ENCODE measurements around the gene GABBR2.
"Not testable (repeated sequence)": the region's sequence is repeated elsewhere in the genome, so short reads cannot be mapped to it uniquely, and the experiment has no call there.

Gene GABBR2

DNA sequence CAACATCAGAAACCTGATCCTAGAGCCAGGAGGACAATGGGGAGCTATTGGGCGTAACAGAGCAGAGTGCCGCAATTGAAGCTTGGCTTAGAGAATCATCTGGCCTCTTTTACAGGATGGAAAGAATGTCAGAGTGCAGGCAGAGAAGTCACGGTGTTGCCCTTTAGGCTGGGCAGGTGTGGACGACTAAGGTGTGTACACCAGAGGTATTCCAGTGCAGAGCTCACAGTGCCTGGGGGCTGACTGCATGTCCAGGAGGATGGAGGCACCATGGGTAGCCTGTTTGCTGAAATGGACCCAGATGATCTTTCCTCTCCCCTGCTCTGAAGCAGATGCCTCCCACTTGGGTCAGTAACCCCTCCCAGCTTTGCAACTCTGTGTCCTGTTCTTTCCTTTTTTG, 404.4 kb downstream of the GABBR2 start:
- DNase-seq (ENCODE audit: low read depth in 4 of 4, low spot score in 1 of 4) = no peak

DNA sequence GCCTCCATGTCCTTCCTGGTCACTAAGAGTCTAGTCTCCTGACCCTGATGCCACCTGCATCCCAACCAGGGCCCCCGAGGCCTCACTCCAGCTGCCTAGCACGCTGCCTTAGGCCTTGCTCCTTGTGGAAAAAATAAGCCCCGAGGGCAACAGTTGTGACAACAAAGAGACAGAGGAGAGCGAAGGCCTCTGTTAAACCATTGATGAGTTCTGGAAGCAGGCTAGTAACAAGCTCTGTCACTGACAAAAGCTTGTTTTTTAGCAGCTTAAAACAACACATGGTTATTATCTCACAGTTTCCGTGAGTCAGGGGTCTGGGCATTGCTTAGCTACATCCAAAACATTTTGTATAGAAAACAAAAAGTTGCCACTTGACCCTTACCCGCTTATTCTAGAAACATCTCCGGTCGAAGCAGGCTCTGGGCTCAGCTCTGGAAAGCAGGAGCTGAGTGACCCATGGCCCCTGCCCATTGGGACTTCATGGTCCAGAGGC, 405.1 kb downstream of the GABBR2 start:
- no peak for DNase-seq (ENCODE audit: low read depth in 4 of 4, low spot score in 1 of 4)

DNA sequence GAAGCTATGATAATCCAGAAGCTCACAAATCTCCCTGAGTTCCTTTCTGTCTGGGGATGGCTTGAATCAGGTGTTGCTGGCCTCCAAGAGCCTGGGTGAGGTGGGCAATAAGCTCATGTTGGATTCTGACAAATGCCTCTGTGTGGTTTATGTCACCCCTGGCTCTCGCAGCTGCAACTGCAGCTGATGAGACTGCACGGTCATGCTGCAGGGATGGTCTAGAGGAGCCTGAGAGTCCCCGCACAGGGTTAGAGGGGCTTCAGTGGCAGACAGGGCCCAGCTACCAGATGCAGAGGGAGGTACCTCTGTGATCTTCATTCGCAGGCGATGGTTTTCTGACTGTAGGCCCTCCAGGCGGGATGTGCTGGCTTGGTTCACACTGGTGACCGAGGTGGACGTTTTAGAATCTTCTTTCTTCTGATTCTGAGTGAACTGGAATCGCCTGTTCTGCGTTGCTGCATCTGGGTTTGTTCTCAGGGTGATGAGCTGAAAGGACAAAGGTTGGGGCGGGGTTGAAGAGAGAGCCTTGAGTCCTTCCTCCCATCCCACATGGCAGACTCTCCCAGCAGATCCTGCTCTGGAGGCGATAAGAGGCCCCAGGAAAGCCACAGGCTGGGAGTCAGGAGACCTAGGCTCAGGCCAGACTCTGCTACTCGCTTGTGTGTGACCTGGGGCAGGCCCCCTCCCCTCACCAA, 405.6 kb downstream of the GABBR2 start:
- DNase-seq (ENCODE audit: low read depth in 4 of 4, low spot score in 1 of 4) = no peak

DNA sequence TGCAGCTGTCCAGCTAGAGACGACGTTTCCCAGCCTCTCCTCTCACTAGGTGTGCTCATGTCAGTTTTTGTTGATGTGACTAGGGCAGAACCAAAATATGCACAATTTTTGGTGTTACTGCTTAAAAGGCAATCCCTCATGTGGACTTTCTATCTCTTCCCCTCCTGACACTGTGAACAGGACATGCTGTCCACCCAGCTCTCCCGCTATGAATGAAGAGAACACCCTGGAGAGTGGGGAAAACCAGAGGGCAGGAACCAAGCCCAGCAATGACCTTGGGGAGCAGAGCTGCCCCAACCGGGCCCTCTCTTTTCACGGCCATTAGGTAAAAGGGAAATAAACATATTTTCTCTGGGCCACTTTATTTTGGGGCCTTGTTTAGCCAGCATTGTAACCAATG, 406.6 kb downstream of the GABBR2 start:
- no peak for DNase-seq (ENCODE audit: low read depth in 4 of 4, low spot score in 1 of 4)

DNA sequence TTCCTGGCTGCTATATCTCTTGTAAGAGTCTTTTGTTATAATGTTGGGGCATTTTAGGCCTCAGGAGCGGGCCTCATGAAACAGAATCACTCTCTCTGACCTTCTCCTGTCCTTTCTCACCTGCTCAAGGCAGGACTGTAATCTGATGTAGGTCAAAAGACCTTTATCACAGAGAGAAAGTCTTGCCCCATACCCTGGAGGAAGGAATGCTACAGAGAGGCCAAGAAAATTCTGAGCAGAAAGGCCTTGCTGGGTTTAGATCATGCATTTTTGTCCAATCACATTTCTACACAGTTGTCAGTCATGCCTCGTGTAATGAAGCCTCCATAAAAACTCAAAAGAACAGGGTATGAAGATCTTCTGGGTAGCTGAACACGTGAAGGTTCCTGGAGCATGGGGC, 408.1 kb downstream of the GABBR2 start:
- no peak for DNase-seq (ENCODE audit: low read depth in 4 of 4, low spot score in 1 of 4)

DNA sequence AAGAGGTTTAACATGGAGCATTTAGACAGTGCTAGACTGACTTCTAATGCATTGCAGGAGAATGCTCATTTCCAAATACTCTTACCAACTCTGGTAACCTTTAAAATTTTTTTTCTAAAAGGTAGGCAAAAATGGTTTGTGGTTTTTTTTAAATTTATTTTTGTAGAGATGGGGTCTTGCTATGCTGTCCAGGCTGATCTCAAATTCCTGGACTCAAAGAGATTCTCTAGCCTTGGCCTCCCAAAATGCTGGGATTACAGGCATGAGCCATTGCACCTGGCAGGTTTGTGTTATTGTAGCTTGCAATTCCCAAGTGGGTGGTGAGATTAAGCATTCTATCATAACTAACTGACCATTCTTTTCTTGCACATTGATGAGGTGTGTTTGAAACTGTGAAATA, 410.3 kb downstream of the GABBR2 start:
- DNase-seq (ENCODE audit: low read depth in 4 of 4, low spot score in 1 of 4) = no peak

DNA sequence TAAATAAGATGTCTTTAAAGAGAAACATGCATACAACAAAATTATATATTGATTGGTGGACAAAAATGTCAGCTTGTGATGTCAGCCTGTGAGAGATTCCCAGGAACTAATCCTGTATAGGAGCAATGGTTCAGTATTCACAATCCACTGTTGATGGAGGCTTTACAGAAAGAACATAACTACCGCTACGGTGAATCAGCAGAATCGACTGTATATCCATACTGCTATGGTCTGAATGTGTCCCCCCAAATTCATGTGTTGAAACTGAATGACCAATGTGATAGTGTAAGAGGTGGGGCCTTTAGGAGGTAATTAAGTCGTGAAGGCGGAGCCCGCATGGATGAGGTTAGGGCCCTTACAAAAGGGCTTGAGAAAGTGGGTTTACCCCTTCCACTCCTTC, 412.9 kb downstream of the GABBR2 start:
- no peak for DNase-seq (ENCODE audit: low read depth in 4 of 4, low spot score in 1 of 4)

DNA sequence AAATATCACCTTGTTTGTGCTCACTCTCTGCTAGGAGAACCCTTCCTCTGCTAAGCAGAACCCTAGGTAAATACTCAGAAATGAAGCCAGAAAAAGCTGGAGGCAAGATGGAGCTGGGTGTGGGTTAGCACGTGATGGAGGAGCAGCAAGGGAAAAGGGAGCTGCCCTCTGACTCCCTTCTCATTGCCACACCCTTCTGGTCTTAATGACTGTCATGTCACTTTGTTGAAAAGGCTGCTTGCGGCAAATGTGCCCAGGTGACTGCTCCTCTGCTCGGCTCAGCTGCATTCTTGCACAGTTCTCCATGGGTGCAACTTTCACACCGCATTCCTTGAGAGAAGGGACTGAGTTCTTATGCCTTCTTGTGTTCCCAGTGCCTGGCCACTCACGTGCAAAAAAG, 416.9 kb downstream of the GABBR2 start:
- no peak for DNase-seq (ENCODE audit: low read depth in 4 of 4, low spot score in 1 of 4)

DNA sequence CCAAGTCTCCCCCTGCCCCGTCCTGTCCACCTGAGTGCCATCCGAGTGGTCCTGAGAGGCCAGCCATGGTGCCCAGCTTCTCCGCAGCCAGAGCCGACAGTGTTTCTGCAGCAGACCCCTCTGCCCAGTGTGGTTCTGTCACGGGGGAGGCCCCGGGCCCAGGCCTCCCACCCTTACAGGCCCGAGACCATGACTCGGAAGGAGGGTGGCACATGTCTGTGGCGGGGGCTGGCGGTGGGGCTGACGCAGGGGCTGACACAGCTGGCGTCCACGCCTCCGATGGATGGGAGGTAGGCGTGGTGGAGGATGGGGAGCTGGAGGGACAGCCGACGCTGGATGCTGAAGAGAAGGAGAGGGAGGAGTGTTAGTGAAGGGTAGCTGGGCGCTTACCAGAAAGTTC, 418.3 kb downstream of the GABBR2 start:
- no peak for DNase-seq (ENCODE audit: low read depth in 4 of 4, low spot score in 1 of 4)

DNA sequence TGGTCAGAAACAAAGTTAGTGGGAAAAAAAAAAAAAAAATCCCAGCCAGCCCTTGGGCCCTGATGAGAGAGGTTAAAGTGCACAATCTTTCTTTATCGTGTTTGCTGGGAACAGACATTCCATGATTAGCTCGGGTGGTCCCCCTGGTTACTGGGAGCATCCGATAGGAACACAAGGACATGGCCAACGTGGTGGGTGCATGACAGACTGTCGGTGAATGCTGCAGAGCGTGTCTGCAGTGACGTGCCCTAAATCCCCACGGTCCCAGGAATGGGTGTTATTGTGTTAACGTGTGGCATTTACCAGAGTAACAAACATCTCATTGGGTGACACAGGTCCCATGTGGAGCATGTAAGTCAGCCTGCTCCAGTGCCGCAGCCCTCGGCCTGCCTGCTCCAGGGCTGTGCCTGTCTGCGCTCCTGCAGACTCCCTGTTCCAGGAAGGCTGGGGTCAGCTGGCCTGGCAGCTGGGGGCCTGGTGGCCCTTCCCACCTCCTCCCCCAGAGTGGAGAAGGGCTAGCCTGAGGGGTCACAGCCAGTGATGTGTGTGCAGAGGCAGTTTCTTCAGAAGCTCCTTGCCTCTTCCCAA, 419.0 kb downstream of the GABBR2 start:
- DNase-seq (ENCODE audit: low read depth in 4 of 4, low spot score in 1 of 4) = no peak

DNA sequence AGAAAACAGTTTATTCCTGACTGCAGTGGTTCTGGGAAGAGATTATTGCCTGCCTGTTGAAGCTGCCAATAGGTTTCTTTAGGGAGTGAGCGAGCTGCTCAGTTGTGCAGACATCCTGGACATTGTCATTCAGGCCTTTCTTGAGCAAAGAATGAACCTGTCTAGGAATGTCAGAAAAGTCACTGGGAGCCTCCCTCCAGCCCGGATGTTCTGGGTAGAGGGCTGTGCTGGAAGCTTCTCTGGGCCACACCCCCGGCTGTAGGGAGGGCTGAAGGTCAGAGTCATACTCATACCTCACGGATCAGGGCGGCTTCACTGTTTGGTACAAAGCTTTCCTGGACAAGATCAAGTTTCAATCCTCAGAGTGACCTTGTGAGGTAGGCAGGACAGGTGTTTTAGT, 419.9 kb downstream of the GABBR2 start:
- DNase-seq (ENCODE audit: low read depth in 4 of 4, low spot score in 1 of 4) = no peak

DNA sequence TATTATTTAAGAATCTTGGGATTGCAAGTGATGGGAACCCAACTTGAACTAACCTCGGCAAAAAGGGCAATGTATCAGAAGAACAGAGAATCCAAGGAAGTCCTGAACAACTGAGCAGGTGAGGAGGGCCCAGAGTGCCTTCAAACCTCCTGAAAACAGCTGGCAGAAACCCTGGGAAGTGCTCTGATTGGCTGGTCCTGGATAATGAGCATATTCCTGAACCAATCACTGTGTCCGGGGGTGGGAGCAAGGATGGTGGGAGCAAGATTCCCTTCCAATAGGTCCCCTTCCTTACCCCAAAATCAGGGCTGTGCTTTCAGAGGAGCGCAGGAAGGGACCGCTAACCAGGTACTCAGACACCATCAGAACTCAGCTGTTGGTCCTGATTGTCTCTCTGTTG, 421.4 kb downstream of the GABBR2 start:
- DNase-seq (ENCODE audit: low read depth in 4 of 4, low spot score in 1 of 4) = no peak

DNA sequence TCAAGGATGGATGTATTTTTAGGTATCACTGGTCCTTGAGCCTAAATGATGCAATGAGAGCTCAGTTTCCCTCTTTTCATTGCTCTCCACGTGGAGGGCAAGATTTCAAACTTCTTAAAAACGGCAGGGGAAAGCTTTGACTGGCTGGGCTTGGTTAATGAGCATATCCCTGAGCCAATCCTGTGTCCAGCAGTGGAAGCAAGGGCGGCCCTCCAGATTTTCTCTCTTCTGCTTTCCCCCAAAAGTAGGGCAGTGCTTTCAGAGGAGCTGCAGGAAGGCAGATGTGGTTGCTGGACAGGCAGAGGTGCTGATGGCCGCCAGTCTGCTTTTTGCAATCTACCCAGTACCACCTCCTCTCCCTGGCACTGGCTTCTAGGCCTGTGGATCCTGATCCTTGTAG, 423.3 kb downstream of the GABBR2 start:
- no peak for DNase-seq (ENCODE audit: low read depth in 4 of 4, low spot score in 1 of 4)

DNA sequence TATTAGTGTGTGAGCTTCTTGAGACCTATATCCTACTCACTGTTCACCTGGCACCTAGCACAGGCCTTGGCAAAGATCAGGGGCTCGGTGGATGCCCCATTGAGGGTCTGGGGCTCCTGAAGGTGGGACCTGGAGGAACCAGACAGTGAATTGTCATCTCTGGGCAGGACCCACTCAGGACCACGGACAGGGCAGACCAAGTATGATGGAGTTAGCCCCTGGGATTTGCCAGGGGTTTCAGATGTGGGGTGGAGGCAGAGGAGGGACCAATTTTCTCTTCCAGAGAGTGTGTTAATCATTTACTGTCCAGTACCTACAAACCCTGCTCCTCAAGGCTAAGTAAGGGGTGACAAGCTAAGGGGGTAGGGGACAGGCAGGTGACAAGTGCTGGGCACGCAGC, 424.0 kb downstream of the GABBR2 start:
- no peak for DNase-seq (ENCODE audit: low read depth in 4 of 4, low spot score in 1 of 4)

DNA sequence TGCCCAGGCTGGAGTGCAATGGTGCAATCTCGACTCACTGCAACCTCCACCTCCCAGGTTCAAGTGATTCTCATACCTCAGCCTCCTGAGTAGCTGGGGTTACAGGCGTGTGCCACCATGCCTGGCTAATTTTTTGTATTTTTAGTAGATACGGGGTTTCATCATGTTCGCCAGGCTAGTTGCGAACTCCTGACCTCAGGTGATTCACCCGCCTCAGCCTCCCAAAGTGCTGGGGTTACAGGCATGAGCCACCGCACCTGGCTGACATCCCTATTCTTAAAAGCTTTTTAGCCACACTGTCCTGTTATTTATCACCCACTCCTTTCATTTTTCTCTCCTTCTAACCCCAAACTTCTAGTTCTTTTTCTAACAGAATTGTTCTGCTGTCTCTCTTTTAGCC, 425.6 kb downstream of the GABBR2 start:
- DNase-seq (ENCODE audit: low read depth in 4 of 4, low spot score in 1 of 4) = not testable (repeated sequence)

DNA sequence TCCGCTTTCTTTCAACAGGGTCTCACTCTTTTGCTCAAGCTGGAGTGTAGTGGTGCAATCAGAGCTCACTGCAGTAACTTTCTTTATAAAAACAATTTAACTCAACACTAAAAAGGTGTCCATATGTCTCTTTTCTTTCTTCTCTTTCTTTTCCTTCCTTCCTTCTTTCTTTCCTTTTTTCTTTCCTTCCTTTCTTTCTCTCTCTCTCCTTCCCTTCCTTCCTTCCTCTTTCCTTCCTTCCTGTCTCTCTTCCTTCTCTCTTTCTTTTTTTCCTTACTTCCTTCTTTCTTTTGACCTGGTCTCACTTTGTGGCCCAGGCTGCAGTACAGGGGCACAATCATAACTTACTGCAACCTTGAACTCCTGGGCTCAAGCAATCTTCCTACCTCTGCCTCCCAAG, 427.5 kb downstream of the GABBR2 start:
- no peak for DNase-seq (ENCODE audit: low read depth in 4 of 4, low spot score in 1 of 4)

DNA sequence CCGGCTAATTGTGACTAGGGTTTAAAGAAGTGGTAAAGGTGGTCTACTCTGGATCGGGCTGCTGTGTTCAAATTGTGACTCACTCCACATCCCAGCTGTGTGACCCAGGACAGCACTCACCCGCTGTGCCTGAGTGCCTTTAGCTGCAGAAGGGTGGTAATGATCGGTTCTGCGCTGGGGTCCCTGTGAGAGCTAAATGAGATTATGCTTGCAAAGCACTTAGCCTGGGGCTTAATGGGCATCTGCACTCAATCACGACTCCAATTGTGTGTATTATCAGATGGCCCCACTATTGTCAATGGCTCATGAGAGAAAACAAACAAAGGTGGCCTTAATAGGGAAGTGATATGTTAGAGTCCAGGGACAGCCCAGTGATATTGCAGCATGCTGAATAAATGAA, 428.2 kb downstream of the GABBR2 start:
- no peak for DNase-seq (ENCODE audit: low read depth in 4 of 4, low spot score in 1 of 4)

DNA sequence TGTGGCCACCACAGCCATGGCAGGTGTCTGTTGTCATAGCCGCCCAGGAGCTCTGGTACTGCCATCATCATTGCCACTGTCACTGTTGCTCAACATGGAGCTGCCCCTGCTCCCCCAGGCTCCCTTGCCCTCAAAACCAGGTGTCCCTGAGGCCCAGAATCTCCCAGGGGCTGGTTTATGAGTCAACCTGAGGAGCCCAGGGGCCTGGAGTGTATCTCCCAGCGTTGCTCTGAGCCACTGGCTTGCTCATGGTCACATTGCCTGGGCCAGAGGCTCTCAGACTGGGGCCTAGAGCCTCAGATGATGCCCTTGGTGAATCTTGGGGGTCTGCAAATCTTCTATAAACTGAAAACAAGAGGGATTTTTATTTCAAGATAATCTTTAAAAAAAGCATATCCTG, 428.6 kb downstream of the GABBR2 start:
- no peak for DNase-seq (ENCODE audit: low read depth in 4 of 4, low spot score in 1 of 4)

DNA sequence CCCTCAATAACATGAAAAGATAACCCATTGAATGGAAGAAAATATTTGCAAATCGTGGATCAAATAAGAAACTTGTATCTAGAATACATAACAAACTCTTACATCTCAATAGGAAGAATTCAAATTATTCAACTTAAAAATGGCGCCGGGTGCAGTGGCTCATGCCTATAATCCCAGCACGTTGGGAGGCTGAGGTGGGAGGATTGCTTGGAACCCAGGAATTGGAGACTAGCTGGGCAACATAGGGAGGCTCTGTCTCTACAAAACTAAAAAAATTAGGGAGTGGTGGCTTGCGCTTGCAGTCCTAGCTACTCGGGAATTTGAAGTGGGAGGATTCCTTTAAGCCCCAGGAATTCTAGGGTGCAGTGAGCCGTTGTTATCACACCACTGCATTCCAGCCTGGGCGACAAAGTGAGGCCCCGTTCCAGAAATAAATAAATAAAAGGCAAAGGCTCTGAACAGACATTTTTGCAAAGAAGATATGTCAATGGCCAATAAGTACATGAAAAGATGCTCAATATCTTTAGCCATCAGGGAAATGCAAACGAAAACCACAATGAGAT, 431.7 kb downstream of the GABBR2 start:
- no peak for DNase-seq (ENCODE audit: low read depth in 4 of 4, low spot score in 1 of 4)

DNA sequence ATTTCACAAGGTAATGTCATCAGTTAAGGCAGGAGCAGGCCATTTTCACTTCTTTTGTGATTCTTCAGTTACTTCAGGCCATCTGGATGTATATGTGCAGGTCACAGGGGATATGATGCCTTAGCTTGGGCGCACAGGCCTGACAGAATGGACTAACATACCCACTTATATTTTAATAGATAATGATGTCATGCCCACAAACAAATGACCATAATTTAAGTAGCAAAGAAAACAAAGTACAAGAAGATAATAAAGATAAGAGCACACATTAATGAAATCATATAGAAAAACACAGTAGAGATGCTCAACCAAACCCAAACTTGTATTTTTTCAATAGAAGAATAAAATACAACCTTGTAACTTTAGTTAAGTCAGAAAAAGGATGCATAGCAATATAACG, 433.6 kb downstream of the GABBR2 start:
- no peak for DNase-seq (ENCODE audit: low read depth in 4 of 4, low spot score in 1 of 4)

DNA sequence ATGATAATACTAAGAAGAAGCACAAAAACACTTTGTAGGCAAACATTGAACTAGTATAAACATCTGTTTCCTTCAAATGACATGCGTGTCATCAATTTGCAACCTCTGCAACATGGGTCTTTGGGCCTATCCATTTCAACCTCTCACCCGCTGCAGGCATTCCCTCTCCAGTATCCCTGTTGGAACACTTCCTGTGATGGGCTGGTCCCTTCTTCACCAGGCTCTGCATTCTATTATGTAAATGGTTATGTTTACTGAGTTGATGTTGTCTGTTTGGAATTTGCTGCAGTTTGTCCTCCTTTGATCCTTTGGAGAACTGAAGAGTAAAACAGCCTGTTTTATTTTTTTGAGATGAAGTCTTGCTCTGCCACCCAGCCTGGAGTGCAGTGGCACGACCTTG, 436.7 kb downstream of the GABBR2 start:
- no peak for DNase-seq (ENCODE audit: low read depth in 4 of 4, low spot score in 1 of 4)

DNA sequence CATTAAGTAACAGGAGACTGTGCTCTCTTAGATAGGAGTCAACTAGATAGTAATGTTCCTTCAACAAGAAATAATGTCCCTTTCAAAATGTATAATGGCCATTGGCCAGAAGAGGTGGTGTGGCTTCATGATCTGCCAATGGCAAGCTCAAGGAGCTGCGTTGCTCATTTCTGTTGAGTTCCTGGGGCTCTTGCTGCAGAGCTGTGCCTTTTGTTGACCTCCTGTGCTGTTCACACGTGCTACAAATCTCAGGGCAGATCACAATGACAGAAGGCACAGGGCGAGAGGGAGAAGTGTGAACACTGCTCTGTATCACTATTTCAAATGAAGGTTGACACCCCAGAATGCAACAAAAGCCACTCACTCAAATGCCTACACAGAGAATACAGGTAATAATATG, 437.3 kb downstream of the GABBR2 start:
- no peak for DNase-seq (ENCODE audit: low read depth in 4 of 4, low spot score in 1 of 4)

DNA sequence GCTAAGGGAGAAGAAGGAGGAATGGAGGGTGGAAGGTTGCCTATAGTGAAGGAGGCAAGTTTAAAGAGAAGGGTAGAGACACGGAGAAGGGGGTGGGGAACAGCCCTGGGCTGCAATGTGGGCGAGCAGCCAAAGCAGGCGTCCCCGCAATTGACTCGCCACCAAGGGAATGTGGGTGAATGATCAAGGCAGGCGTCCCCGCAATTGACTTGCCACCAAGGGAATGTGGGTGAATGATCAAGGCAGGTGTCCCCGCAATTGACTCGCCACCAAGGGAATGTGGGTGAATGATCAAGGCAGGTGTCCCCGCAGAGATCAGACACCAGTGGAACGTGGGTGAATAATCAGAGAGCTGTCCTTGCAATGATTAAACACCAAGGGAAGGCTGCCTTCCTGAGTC, 438.5 kb downstream of the GABBR2 start:
- DNase-seq (ENCODE audit: low read depth in 4 of 4, low spot score in 1 of 4) = not testable (repeated sequence)
